Measurements from ENCODE around the gene GGA1.
A peak's percentile ranks its signal among the peaks of the same experiment; 100 is the strongest.
"Not testable (repeated sequence)": the region's sequence is repeated elsewhere in the genome, so short reads cannot be mapped to it uniquely, and the experiment has no call there.

GGA1 gene

GRCh38 chr22:37610153-37610475 is 1.5 kb downstream of the GGA1 start:
- DNase-seq = not testable (repeated sequence)

GRCh38 chr22:37610480-37611129 is 2.0 kb downstream of the GGA1 start:
- DNase-seq = no peak

DNA sequence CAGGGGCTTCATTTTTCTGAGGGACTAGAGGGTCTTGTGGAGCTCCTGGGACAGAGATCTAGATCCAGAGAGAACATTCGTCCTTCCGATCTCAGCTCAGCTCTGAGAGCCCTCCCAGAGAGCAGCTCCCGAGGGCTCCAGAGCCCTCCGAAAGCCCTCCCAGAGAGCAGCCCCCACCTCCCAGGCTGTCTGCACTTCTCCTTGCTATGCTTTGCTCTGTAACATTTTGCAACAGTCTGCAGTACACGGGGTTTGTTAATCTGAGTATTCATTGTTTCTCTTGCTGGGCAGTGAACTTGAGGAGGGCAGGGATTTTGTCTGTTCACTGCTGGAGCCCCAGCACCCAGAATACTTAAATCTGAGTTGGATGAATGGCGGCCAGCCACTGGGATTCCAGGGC is 2.6 kb downstream of the GGA1 start:
- no peak for DNase-seq

DNA sequence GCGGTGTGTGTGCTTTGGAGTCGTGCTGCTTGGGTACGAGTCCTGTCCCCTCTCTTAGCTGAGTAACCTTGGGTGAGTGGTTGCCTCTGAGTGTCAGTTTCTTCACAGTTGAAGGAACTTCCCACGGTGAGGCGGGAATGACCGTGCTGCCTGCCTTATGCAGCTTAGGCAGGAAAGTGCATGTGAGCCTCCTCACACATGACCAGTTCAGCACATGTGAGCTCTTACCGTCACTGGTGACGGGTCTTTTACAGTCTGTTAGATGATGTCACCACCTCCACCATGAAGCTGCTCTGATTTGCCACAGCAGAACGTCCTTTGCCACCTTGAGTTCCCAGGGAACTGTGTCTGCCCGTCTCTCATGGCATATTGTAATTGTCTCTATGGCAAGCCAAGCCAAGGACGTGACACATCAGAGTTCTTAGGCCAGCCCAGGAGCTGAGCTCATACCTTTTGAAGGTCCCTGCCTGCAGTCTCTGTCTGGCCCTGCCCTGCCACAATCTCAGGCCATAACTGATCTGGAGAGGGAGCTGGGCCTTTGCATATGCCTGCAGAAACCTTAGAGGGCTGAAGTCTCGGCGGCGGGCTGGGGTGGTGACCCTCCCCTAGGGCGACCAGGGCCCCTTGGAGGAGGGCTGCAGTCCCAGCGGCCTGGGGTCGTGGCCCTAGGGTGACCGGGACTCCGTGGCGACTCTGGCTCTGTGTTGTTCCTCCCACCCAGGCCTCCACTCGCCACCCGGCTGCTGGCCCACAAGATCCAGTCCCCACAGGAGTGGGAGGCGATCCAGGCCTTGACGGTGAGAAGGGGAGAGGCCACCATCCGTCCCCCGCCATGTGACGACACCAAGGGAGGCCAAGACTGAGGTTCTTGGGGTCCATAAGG is 7.8 kb downstream of the GGA1 start:
- DNase-seq = no peak

DNA sequence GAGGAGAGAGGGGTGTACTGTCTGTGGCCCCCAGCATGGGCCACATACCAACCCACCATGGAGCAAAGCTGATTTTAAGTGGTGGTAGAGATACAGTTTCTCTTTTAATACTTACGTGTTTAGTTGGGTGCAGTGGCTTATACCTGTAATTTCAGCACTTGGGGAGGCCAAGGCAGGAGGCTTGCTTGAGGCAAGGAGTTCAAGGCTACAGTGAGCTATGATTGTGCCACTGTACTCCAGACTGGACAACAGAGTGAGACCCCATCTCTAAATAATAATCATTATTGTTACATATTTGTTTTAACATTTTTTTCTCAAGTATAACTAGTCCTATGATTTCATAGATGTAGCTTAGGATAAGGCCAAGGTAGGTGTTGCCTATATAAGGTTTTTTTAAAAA is 8.8 kb downstream of the GGA1 start:
- no peak for DNase-seq

- DNase-seq = no peak
Measured at GRCh38 chr22:37618072-37618656, 9.5 kb downstream of the GGA1 start.

DNA sequence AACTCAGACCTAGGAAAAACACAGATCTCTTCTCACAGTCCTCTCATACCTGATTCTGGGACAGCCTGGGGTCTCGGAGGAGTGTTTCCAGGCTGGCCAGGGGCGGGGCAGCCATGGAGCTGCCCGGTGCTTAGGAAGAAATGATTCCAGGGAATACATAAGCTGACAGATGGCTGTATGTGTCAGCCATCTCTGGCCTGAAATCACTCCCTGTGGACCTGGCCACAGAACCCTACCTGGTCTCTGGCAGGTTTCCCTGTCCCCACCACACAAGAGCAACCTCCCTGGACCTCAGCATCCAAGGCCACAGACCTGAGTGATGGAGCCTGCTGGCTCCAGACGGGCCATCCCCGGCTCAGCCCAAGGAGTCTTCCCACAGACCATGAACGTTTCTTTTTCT is 10.0 kb downstream of the GGA1 start:
- no peak for DNase-seq

- DNase-seq = no peak
Measured at GRCh38 chr22:37619991-37620390, 11.4 kb downstream of the GGA1 start.

- DNase-seq = no peak
Measured at GRCh38 chr22:37621352-37621860, 12.8 kb downstream of the GGA1 start.

DNA sequence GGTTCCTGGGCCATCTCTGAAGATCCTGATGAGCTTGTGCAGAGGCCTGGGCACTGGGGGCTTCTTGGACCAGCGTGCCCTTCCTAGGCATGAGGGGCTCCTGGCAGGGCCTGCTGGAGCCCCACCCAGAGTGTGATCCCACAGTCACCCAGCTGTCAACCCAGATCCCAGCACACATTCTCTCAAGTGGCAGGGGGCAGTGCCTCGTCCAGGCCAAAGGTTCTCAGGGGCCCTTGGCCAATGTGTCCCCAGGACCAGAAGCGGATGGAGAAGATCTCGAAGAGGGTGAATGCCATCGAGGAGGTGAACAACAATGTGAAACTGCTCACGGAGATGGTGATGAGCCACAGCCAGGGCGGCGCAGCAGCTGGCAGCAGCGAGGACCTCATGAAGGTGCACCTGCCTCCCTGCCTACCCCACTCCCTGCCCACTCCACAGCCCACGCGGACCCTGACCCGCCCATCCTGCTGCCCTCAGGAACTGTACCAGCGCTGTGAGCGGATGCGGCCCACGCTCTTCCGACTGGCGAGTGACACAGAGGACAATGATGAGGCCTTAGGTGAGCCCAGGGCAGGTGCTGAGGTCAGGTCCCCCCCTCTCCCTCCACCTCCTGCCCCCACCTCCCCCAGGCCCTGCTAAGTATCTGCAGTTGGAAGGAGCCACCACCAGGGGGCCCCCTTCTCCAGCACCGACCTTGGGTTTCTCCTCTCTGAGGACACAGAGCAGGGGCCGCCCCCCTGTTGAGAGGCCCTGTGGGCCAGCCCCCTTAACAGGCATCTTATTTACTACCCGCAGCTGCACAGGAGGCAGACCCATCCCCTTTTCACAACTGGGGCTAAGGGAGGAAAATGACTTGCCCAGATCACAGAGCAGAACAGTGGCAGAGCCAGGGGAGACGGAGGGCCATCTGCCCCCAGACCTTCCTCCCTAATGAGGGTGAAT is 14.7 kb downstream of the GGA1 start:
- DNase-seq = peak; percentile 80

- DNase-seq = peak; percentile 28
Measured at GRCh38 chr22:37624017-37624365, 15.4 kb downstream of the GGA1 start.

DNA sequence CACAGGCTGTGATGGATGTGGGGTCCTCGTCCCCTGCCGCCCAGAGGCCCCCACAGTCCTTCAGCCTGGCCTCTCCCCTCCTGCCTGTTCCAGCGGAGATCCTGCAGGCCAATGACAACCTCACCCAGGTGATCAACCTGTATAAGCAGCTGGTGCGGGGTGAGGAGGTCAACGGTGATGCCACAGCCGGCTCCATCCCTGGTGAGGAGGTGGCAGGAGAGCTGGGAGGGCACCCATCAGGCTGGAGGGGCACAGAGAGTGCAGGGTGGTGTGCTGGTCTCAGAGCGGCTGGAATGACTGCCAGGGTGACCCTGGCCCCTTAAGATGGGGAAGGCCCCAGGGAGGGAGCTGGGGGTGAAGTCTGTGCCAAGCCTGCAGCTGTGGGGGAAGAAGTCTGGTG is 16.2 kb downstream of the GGA1 start:
- DNase-seq = no peak

- DNase-seq = no peak
Measured at GRCh38 chr22:37625737-37626136, 17.1 kb downstream of the GGA1 start.

DNA sequence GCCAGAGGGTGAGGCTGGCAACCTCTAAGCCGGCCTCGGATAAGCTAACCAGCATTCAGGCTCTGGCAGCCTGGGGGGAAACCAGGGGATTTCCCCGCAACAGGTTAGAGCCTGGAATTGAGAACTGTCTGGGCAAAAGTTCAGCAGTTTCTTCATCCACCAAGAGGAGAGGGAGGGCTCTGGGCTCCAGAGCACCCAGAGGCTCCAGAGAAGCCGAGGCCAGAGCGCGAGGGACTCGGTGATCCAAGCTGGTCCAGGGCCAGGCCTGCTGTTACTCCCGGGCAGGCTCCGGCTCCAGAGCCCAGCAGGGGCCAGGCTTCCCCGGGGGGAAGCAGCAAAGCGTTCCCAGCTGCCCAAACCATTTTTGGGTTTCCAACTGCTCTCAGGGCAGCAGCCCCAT is 17.5 kb downstream of the GGA1 start:
- DNase-seq = peak; percentile 52

DNA sequence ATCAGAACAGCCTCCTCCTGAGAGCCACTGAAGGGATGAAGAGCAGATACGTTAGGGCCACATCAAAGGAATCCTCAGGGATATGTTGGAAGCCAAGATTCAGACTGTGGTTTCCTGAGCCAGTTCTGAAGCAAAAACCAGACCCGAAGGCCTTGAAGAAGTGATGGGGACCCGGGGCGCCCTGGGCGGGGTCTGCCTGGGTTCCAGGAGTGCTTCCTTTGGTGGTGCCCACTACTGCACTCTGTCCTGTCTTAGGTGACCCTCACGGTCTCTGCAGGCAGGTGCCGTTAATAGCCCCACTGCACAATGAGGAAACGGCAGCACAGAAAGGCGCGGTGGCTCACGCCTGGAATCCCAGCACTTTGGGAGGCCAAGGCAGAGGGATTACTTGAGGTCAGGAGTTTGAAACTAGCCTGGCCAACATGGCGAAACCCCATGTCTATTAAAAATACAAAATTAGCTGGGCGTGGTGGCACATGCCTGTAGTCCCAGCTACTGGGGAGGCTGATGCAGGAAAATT is 18.0 kb downstream of the GGA1 start:
- DNase-seq = no peak

GRCh38 chr22:37627121-37627520 is 18.5 kb downstream of the GGA1 start:
- no peak for DNase-seq

DNA sequence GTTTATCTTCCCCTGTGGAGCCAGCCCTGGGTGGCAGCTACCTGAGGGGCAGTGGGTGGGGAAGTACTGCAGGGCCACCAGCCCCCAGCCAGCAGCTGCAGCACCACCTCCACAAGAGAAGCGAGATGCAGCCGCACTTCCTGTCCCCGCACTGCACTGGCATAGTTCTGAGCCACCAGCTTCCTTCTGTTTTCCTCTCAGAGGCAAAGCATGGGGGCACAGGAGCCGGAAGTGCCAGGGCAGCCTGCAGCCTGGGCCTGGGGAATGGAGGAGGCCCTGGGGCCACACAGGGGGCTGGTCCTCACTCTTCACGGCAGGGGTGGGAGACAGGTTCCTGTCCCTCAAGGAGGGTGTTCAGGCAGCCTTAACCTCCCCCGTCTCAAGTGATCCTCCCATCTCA is 18.9 kb downstream of the GGA1 start:
- no peak for DNase-seq

GRCh38 chr22:37628830-37629229 is 20.2 kb downstream of the GGA1 start:
- DNase-seq = no peak

DNA sequence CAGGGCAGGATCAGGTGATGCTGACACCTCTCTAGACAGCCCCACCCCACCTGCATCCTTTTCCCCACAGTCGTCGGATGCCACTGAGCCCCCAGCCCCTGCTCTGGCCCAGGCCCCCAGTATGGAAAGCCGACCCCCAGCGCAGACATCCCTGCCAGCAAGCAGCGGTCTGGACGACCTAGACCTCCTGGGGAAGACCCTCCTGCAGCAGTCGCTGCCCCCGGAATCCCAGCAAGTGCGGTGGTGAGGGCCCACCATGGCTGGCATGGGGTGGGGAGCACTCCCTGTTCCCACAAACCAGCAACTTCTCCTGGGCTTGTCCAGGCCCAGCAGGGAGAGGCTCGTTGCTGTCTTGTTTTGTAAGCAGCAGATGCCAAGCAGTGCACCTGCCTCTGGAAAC is 21.3 kb downstream of the GGA1 start:
- DNase-seq = no peak

DNA sequence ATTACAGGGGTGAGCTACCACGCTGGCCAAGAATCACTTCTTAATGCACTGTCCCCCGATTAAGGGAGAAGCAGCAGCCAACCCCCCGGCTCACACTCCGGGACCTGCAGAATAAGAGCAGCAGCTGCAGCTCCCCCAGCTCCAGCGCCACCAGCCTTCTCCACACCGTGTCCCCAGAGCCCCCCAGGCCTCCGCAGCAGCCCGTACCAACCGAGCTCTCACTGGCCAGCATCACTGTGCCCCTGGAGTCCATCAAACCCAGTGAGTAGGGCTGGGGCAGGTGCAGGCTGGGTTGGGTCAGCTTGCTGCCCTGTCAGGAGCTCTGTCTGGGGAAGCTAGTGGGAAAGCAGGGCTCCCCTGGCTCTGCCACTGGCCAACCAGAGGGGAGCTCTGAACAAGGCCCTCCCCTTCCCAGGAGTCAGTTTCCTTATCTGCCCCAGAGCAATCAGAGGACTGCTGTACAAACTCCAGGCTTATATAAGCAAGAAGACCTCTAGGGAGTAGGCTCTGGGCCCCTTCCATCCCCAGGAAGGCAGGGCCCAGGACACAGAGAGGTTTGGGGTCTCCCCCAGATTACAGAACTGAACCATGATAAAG is 22.3 kb downstream of the GGA1 start:
- DNase-seq = no peak

DNA sequence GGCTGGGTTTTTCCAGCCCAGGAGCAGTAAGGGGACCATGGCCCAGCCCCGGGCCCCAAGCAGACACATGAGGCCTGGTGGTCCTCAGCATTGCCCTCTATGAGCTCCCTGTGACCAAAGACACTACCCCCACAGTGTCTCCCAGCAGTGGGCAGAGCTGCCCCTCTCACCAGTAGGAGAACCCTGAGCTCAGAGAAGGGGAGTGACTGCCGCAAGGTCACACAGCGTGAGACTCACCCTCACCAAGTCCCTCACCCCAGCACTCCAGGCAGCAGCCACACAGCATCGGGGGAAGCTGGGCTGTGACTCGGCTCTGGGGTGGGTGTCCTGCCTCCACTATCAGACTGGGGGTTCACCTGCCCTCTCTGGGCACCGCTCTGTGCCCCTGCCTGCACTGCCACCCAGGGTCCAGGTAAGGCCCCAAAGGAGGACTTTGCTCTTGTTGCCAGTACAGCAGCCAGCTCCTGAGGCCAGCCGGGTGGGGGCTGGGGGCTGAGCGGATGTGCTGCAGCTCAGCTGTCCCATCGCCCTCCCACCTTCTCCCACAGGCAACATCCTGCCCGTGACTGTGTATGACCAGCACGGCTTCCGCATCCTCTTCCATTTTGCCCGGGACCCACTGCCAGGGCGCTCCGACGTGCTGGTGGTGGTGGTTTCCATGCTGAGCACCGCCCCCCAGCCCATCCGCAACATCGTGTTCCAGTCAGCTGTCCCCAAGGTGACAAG is 23.0 kb downstream of the GGA1 start:
- peak; percentile 51 for DNase-seq
